Mesenchymal stem cell (in vitro differentiated cells and primary cell): ENCODE measurements around the gene RNASET2. TPM values are rescaled to one million over a fixed set of nuclear protein-coding genes. Genes with fewer than 3 reads are reported as not detected.
A peak's percentile ranks its signal among the peaks of the same experiment; 100 is the strongest.

Experiments used
- DNase-seq: peaks from one replicate; pipeline ENCODE4 v3.0.0-alpha.2; 2013
- H2AFZ ChIP-seq: one replicate; pipeline ENCODE4 v1.6.1; 2013; ENCODE audit warnings: low read depth, mild to moderate bottlenecking, control low read depth, inconsistent platforms, low read length, moderate library complexity
- H2AK5ac ChIP-seq: 2 replicates; pipeline ENCODE4 v1.6.1; 2013; ENCODE audit warnings: low read length, moderate library complexity, mild to moderate bottlenecking, inconsistent platforms; ENCODE audit not compliant: severe bottlenecking
- H2BK120ac ChIP-seq: one replicate; pipeline ENCODE4 v1.6.1; 2013; ENCODE audit warnings: low read depth, mild to moderate bottlenecking, inconsistent platforms, low read length, moderate library complexity
- H2BK12ac ChIP-seq, 2 experiments: one replicate each; pipeline ENCODE4 v1.6.1; 2013; ENCODE audit warnings: inconsistent platforms in 2 of 2, low read length in 2 of 2, mild to moderate bottlenecking in 2 of 2, moderate library complexity in 2 of 2, control low read depth in 1 of 2
- H2BK15ac ChIP-seq: one replicate; pipeline ENCODE4 v1.6.1; 2013; ENCODE audit warnings: mild to moderate bottlenecking, low read depth, inconsistent platforms; ENCODE audit not compliant: poor library complexity, severe bottlenecking
- H2BK5ac ChIP-seq: 2 replicates; pipeline ENCODE4 v1.6.1; 2013; ENCODE audit warnings: low read depth, mild to moderate bottlenecking, low read length, control low read depth, inconsistent platforms; ENCODE audit not compliant: poor library complexity, severe bottlenecking
- H3K14ac ChIP-seq, 2 experiments: one replicate each; pipeline ENCODE4 v1.6.1; 2013; ENCODE audit warnings: inconsistent platforms in 2 of 2, low read length in 2 of 2, control low read depth in 1 of 2, mild to moderate bottlenecking in 1 of 2, moderate library complexity in 1 of 2
- H3K18ac ChIP-seq, 2 experiments: one replicate each; pipeline ENCODE4 v1.6.1; 2013; ENCODE audit warnings: inconsistent platforms in 2 of 2, low read length in 2 of 2, control low read depth in 1 of 2, low read depth in 1 of 2, mild to moderate bottlenecking in 1 of 2
- H3K23ac ChIP-seq, 2 experiments: one replicate each; pipeline ENCODE4 v1.6.1; 2013; ENCODE audit warnings: inconsistent platforms in 2 of 2, low read length in 2 of 2, mild to moderate bottlenecking in 2 of 2, moderate library complexity in 2 of 2, control low read depth in 1 of 2
- H3K27ac ChIP-seq: 2 replicates; pipeline ENCODE4 v1.5.1; 2013; ENCODE audit warnings: mild to moderate bottlenecking, moderate library complexity, low read length, control low read depth, inconsistent platforms; ENCODE audit not compliant: poor library complexity, severe bottlenecking
- H3K27me3 ChIP-seq, 2 experiments: 2 replicates each; pipeline versions ENCODE4 v1.6.1 to v1.7.0; 2013; ENCODE audit warnings: low read length in 2 of 2, mild to moderate bottlenecking in 2 of 2, moderate library complexity in 2 of 2, control low read depth in 1 of 2, inconsistent platforms in 1 of 2; ENCODE audit not compliant: control insufficient read depth in 1 of 2, insufficient read depth in 1 of 2
- H3K36me3 ChIP-seq, 2 experiments: 2 replicates each; pipeline versions ENCODE4 v1.6.1 to v1.7.0; 2013; ENCODE audit warnings: low read length in 2 of 2, control low read depth in 1 of 2, inconsistent platforms in 1 of 2, low read depth in 1 of 2, mild to moderate bottlenecking in 1 of 2; ENCODE audit not compliant: insufficient read depth in 2 of 2, control insufficient read depth in 1 of 2
- H3K4ac ChIP-seq, 2 experiments: one replicate each; pipeline ENCODE4 v1.6.1; 2013; ENCODE audit warnings: inconsistent platforms in 2 of 2, low read length in 2 of 2, mild to moderate bottlenecking in 2 of 2, moderate library complexity in 2 of 2, control low read depth in 1 of 2, low read depth in 1 of 2
- H3K4me1 ChIP-seq: 2 replicates; pipeline ENCODE4 v1.6.1; 2013; ENCODE audit warnings: low read depth, low read length, control low read depth; ENCODE audit not compliant: control insufficient read depth, insufficient read depth
- H3K4me2 ChIP-seq: 2 replicates; pipeline ENCODE4 v1.6.1; 2013; ENCODE audit warnings: low read length, mild to moderate bottlenecking, inconsistent platforms; ENCODE audit not compliant: poor library complexity, severe bottlenecking
- H3K4me3 ChIP-seq, 2 experiments: 2 replicates each; pipeline versions ENCODE4 v1.5.1 to v1.7.0; 2013; ENCODE audit warnings: low read length in 2 of 2, mild to moderate bottlenecking in 2 of 2, control low read depth in 1 of 2, low read depth in 1 of 2; ENCODE audit not compliant: insufficient read depth in 1 of 2
- H3K79me1 ChIP-seq: replicated peaks from 2 replicates; pipeline ENCODE4 v1.6.1; 2013; ENCODE audit warnings: mild to moderate bottlenecking, control low read depth, low read length, inconsistent platforms; ENCODE audit not compliant: poor library complexity, severe bottlenecking
- H3K9ac ChIP-seq: 2 replicates; pipeline ENCODE4 v1.7.0; 2013; ENCODE audit warnings: mild to moderate bottlenecking, low read length, moderate library complexity
- H3K9me3 ChIP-seq: 2 replicates; pipeline ENCODE4 v1.7.0; 2013; ENCODE audit warnings: mild to moderate bottlenecking, low read length; ENCODE audit not compliant: control insufficient read depth
- H4K8ac ChIP-seq: one replicate; pipeline ENCODE4 v1.6.1; 2013; ENCODE audit warnings: inconsistent platforms, mild to moderate bottlenecking, low read length, moderate library complexity
- H4K91ac ChIP-seq: one replicate; pipeline ENCODE4 v1.6.1; 2013; ENCODE audit warnings: mild to moderate bottlenecking, low read length, inconsistent platforms
- WGBS: methylation state at CpG from one replicate; pipeline ENCODE4 v1.1.7; 2013; ENCODE audit warnings: mixed read lengths; 5-methylcytosine and 5-hydroxymethylcytosine counted together
- polyA plus RNA-seq, 2 experiments: library from polyadenylated mRNA; stranded (reverse); fragments of 200-250 nt; gene quantifications; one replicate each; pipeline ENCODE4 v1.2.3, GENCODE V29; 2013

The RNASET2 gene, protein sequence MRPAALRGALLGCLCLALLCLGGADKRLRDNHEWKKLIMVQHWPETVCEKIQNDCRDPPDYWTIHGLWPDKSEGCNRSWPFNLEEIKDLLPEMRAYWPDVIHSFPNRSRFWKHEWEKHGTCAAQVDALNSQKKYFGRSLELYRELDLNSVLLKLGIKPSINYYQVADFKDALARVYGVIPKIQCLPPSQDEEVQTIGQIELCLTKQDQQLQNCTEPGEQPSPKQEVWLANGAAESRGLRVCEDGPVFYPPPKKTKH
- polyA plus RNA-seq (2013, experiment 1 of 2), result 27.7 TPM
- polyA plus RNA-seq (2013, experiment 2 of 2), result 28.0 TPM

DNA sequence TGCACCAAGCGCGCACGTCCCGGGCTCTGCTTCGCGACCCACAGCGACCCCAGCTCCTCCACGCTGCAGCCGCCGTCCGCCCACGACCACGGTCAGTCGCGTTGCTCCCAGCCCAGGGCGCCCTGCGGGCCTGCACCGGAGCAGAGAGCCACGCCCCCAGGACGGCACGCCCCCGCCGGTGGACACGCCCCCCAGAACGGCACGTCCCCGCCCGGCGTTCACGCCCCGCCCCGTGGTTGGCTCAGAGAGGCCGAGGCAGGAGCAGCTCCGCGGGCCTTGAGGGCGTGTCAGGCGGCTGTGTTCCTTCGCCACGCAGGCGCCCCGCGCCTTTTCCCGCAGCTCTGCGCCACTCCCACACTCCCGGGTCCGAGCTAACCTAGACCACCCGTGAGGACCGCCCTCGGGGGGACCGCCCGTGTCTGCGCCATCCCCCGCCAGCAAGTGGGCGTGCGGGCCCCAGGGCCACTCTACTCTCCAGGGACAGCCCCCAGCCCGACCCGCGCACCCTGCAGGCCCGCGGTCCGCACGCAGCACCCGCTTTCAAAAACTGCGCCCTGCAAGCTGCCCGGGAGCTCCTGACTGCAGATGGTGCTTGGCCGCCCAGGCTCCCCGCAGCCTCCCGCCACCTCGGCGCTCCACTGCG, at the start of gene RNASET2:
RNASET2 (minus strand) TSS at position 107 of the 643 bp plus-strand sequence. CDS start 368 bp downstream, outside the sequence.
- Histone ChIP-seq H3K14ac (peak within 1 kb of the TSS in 1 of 2 experiments; percentile 93), H3K9ac (peak within 1 kb of the TSS; percentile 85), H3K18ac (peak within 1 kb of the TSS; percentile 87 to 89), H3K23ac (peak within 1 kb of the TSS in 1 of 2 experiments; percentile 67), H3K27me3 (no peaks in the 10 kb centered on the region), H3K4me3 (peak within 1 kb of the TSS; percentile 85 to 97), H3K27ac (peak within 1 kb of the TSS; percentile 82), H3K4me1 (peaks cover 26% of the 10 kb centered on the region), H3K79me1 (peaks cover 15% of the 10 kb centered on the region), H2BK12ac (peak within 1 kb of the TSS; percentile 6 to 83), H2AK5ac (peak within 1 kb of the TSS; percentile 53), H3K9me3 (no peaks in the 10 kb centered on the region), H2BK120ac (peak within 1 kb of the TSS; percentile 86), H2BK5ac (peak within 1 kb of the TSS; percentile 85), H4K8ac (peak within 1 kb of the TSS; percentile 70), H4K91ac (peak within 1 kb of the TSS; percentile 74), H2BK15ac (peak within 1 kb of the TSS; percentile 38), H3K36me3 (peaks cover 0 to 10% of the 10 kb centered on the region in 2 experiments), H3K4ac (peak within 1 kb of the TSS; percentile 90 to 91), H2AFZ (peak within 1 kb of the TSS; percentile 90), H3K4me2 (peak within 1 kb of the TSS; percentile 78)
- 1% methylated on average over 61 of the region's 71 CpGs for WGBS
- peak; percentile 89 for DNase-seq

DNA sequence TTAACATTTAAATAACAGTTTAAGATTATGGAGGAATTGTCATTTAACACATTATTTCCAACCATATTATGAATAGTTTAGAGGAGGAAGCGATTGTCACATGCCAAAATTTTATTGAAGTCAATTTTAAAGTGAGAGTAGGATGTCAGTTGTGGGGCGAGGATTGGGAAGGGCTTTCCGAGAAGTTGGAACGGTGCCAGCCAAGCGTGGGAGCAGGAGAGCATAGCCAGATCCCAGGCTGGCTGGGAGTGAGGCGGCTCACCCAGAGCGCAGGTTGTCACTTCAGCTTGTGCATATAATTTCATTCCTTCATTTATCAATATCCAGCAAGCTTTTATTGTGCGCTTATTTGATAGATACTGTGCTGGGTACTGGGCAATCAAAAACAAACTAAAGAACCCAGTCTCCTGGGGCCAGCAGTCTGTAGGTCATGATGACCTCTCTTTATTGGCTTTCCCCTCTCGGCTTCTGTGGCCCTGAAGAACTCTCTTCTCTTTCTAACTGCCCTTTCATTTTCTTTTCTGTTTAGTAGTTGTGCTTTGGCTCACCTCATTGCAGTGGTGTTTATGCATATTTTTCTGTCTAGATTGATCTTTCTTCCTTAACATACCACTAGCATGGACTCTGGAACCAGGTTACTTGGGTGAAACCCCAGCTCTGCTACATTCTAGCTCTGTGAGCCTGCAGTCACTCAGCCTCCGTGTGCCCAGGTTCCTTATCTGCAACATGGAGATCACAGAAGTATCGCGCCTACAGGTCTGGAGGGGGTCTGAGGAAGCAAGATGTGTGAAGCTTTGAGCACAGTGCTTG, 49.2 kb upstream of the RNASET2 start:
- Histone ChIP-seq H3K18ac (no peak overlapping the region), H2BK15ac (no peak overlapping the region), H3K14ac (no peak overlapping the region), H2AFZ (no peak overlapping the region), H2BK120ac (no peak overlapping the region), H3K4me2 (no peak overlapping the region), H4K8ac (no peak overlapping the region), H2BK5ac (no peak overlapping the region), H2BK12ac (no peak overlapping the region), H2AK5ac (no peak overlapping the region), H3K27me3 (no peaks in the 10 kb centered on the region), H3K9ac (no peak overlapping the region), H3K4me1 (peaks cover 3% of the 10 kb centered on the region), H4K91ac (no peak overlapping the region), H3K79me1 (peaks cover 22% of the 10 kb centered on the region), H3K27ac (no peak overlapping the region), H3K23ac (no peak overlapping the region), H3K4ac (no peak overlapping the region), H3K36me3 (peaks cover 15 to 36% of the 10 kb centered on the region in 2 experiments), H3K9me3 (no peaks in the 10 kb centered on the region), H3K4me3 (no peak overlapping the region)
- WGBS, result 98% methylated on average over 12 of the region's 12 CpGs
- no peak for DNase-seq

DNA sequence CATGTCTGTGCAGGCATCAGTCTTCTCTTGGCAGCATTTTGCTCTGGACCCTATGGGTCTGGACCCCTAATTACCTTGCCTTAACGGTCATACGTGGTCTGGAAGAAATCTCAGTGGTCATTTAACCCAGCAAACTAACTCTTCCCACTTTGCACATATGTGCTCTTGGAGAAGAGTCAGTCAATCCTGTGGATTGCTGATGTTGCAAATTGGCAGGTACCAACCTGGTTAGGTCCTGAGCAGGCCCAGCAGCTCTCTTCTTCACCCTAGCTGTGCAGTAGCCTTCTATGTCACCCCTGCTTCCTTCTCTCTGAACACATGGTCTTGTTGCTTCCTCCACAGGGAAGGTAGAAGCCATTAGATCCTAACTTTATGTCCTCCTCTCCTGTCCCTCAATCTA, 44.4 kb upstream of the RNASET2 start:
- no peak overlapping the region for H3K23ac ChIP-seq
- H3K36me3 ChIP-seq, result peaks cover 3 to 17% of the 10 kb centered on the region in 2 experiments
- no peaks in the 10 kb centered on the region for H3K9me3 ChIP-seq
- no peak for DNase-seq
- H2AK5ac ChIP-seq, result no peak overlapping the region
- H3K27ac ChIP-seq, result no peak overlapping the region
- no peak overlapping the region for H2BK15ac ChIP-seq
- no peak overlapping the region for H4K91ac ChIP-seq
- H3K9ac ChIP-seq, result peak overlapping the region; percentile 89
- no peak overlapping the region for H3K4me2 ChIP-seq
- no peak overlapping the region for H2AFZ ChIP-seq
- H3K14ac ChIP-seq, result no peak overlapping the region
- no peak overlapping the region for H3K4ac ChIP-seq
- 86% methylated on average over 2 of the region's 2 CpGs for WGBS
- H3K79me1 ChIP-seq, result peaks cover 13% of the 10 kb centered on the region
- no peaks in the 10 kb centered on the region for H3K27me3 ChIP-seq
- no peak overlapping the region for H3K18ac ChIP-seq
- H2BK12ac ChIP-seq, result no peak overlapping the region
- no peak overlapping the region for H2BK120ac ChIP-seq
- no peak overlapping the region for H4K8ac ChIP-seq
- H2BK5ac ChIP-seq, result no peak overlapping the region
- peak overlapping the region in 1 of 2 experiments; percentile 95 for H3K4me3 ChIP-seq
- peaks cover 9% of the 10 kb centered on the region for H3K4me1 ChIP-seq
